Fibroblast of upper back skin (primary cell): ENCODE data around the gene CDH12.
"Not testable (repeated sequence)": the region's sequence is repeated elsewhere in the genome, so short reads cannot be mapped to it uniquely, and the experiment has no call there.

Experiments
- DNase-seq: peaks from one replicate; pipeline ENCODE4 v3.0.0-alpha.2; 2013

CDH12 gene

DNA sequence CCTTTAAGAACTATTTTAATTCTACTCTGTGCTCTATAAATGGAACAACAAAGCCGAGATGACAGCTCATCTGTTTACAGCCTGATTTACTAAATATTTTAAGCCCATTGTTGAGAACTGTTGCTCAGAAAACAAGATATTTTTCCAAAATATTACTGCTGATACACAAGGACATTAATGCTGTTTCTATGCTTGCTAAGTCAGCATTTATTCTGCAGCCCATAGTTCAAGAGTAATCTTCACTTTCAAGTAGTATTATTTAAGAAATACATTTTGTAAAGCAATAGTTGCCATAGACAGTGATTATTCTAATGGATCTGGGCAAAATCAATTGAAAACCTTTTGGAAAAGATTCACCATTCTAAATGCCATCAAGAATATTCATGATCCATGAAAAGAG is 208.3 kb downstream of the CDH12 start:
- no peak for DNase-seq

DNA sequence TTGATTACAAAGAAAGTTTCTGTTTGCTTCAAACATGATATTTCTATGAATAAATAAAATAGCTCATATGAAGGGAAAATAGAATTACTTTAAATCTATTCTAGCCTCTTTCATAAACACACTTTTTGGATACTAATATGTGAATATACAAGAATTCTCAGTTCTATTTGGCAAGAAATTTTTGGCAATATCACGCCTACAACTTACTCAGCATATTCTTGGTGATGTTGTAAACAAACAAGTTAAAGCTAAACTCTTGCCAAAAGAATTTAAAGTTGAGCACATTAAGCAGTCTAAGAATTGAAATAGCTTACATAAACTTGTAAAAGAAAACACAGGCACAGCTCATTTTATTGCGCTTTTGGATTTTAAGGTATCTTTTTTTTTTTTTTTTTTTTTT is 209.8 kb downstream of the CDH12 start:
- no peak for DNase-seq

- DNase-seq: no peak
These were observed 221.5 kb downstream of the CDH12 start for GRCh38 chr5:22631683-22632082.

GRCh38 chr5:22627029-22627428 is 226.1 kb downstream of the CDH12 start:
- DNase-seq: no peak

- no peak for DNase-seq
These were observed 227.7 kb downstream of the CDH12 start for GRCh38 chr5:22625451-22625850.

DNA sequence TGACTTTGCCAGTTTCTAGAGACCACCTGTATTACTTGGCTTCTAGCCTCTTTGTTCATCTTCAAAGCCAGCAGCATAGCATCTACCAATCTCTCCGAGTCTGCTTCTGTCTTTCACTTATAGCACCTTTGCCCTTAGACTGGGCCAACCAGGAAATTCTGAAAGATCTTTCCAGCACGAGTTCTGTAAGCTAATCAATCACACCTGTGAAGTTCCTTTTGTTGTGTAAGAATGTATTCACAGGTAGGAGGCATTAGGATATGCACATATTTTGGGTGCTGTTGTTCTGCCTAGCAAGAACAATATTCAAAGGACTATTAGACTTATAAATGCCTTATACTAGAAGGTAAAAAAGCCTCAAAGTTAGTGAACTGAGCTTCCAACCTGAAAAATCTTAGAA is 232.1 kb downstream of the CDH12 start:
- DNase-seq: no peak

DNA sequence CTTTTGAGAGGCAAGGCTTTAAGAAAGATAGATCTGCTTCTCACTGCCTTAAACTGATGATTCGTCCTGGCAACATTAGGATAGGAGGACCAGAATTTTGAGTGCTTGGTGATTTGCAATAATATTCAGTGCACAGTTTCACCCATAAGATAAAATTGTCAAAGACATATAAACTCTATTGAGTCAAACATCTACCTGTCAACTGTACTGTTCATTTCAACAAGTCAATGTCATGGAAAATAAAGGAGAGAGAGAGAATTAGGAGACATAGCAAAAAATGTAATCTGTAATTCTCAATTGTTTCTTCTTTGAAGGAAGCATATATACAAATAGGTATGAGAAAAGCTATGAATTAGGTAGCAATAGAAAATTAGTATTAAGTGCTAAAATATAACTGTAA is 237.2 kb downstream of the CDH12 start:
- DNase-seq: no peak

GRCh38 chr5:22614486-22615094 is 238.6 kb downstream of the CDH12 start:
- no peak for DNase-seq

DNA sequence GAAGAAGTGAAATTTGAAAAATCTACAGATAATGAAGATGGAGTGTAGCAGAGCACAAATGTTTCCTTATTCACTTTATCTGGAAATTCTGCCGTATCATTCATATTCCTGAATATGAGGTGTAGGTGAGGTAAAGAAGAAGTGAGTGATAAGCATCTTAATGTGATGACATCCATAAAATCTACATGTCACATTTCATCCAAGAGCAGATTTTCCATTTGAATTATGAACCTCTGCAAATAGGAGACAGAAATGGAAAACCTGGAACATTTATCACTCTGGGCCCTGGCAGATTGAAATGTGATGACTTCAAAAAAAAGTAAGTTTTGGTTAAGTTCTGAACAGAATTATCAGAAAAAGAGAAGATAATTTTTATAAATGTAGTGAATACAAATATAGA is 240.2 kb downstream of the CDH12 start:
- DNase-seq: no peak

DNA sequence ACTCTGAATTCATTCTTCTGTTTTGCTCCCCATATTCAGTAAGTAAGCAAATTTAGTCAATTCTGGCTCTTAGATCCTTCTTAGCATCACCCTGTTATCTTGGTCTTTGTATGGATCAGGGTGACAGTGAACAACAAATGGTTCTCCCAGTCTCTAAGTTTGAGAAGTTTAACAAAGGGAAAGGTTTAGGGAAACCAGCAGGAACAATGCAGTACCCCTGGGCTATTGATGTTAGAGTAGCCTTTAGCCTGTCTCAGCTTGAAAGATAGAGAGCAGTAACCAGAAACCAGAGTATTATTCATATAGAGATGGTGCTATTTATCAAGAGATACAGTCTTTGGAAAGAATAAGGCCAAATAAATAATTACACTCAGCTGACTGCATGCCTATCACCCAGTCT is 241.8 kb downstream of the CDH12 start:
- DNase-seq: no peak

DNA sequence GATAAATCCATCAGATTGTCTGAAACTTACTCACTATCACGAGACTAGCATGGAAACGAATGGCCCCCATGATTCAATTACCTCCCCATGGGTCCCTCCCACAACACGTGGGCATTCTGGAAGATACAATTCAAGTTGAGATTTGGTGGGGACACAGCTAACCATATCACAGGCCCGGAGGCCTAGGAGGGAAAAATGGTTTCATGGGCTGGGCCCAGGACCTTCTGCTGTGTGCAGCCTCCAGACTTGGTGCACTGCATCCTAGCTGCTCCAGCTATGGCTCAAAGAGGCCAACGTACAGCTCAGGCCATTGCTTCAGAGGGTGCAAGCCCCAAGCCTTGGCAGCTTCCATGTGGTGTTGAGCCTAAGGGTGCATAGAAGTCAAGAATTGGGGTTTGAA is 245.6 kb downstream of the CDH12 start:
- DNase-seq: not testable (repeated sequence)

DNA sequence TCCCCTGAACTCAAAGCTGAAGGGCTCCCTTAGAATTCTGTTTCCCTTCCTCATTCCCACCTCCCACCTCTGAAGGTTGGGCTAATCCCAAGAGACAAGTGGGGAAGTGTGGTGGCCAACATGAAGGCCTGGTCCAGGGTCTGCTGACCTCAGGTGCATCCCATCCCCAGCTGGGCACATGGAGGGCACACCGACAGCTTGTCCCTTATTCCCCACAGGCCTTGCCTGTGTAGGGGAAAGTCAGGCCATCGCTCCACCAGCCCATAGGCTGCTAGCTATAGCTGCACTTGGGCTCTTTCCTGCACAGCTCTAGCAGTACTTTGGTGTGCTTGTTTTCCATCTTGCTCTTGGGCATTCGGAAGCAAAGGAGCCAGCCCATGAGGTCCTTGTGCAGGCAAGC is 247.7 kb downstream of the CDH12 start:
- no peak for DNase-seq

GRCh38 chr5:22604711-22605110 is 248.4 kb downstream of the CDH12 start:
- no peak for DNase-seq

- peak; percentile 54 for DNase-seq
These were observed 254.3 kb downstream of the CDH12 start for GRCh38 chr5:22598796-22599195.

- peak; percentile 93 for DNase-seq
These were observed 256.7 kb downstream of the CDH12 start for GRCh38 chr5:22596404-22596970.

DNA sequence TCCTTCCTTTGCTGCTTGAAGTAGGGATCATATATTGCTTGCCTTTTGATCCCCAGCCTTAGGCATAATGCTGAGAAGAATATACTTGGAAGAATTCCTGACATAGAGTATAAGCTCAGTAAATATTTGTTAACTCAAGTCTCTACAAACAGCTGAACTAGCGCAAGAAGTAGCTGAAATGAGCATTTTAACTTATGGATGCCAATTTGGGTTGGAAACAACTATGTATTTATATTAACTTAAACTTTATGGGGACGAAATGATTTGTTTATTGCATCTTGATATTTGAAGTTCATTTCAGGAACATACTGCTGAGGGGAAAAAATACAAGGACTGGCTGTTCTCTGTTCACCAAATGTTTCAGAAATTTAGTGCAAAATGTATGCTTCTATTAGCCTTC is 258.7 kb downstream of the CDH12 start:
- DNase-seq: no peak

- DNase-seq: no peak
These were observed 259.6 kb downstream of the CDH12 start for GRCh38 chr5:22593592-22593991.

DNA sequence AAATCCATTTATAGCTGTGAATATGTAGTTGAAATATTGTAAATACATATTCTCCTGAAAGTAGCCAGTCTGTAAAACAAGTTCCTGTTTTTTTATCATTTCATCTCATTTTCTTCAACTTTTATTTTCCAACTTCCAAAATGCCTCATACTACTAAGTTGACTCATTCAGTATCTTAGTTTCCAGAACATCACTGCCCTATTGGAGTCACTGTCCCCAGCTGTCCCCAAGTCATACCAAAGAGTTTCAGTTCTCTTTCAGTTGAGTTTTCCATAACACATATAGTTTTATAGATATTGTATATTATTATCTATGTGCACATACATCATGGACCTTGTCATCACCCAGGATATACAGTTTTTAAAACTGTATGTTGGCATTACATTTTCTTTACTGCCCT is 261.7 kb downstream of the CDH12 start:
- no peak for DNase-seq

GRCh38 chr5:22590677-22591268 is 262.4 kb downstream of the CDH12 start:
- DNase-seq: no peak

- DNase-seq: peak; percentile 31
These were observed 275.4 kb downstream of the CDH12 start for GRCh38 chr5:22577711-22578110.

DNA sequence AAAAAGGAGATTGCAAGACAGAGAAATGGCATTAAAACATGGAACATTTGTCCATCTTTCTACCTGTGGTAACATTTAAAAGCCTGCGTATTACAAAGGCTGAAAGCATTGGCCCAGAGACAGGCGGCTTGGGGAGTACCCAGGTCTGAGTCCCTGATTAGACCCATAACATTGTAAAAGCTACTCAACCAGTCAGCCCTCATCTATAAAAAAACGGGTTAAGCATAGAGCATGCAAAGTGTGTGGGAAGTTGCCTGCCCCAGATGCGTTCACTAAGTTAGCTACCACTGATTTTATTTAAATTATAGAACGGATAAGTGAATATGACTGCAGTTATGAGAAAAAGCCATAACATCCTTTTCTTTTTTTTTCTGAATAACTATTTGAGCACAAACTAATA is 276.1 kb downstream of the CDH12 start:
- no peak for DNase-seq

DNA sequence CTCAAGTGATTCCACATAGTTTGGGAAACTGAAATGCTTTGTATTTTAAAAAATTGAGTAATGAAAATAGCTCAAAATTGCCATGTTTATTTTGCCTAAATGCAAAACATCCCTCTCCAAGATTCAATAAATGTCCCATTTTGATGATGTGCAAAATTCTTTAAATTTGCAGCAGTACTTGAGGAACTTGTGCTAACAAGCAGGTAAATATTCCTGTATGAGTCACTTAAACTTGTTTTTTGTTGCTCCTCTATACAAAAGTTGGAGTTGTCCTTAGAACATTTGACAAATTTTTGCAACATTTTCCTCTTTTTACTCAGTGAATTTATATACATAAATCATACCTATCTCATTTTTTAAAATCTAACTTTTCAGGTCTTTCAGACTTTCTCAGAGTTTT is 280.2 kb downstream of the CDH12 start:
- DNase-seq: no peak

- peak; percentile 43 for DNase-seq
These were observed 285.2 kb downstream of the CDH12 start for GRCh38 chr5:22567983-22568382.

DNA sequence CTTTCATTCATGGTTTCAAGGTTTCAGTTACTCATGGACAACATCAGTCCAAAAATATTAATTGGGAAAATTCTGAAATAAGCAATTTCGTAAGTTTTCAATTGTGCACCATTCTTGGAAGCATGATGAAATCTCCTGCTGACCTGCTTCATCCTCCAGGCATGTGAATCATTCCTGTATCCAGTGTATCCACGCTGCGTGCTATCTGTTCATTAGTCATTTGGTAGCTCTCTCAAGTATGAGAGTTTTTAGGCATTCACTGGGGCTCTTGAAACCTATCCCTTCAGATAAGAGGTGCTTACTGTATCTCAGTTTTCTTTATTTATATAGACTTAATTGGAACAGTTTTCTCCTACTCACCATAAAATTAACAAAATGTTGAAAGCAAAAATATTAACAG is 293.0 kb downstream of the CDH12 start:
- peak; percentile 92 for DNase-seq

- no peak for DNase-seq
These were observed 295.9 kb downstream of the CDH12 start for GRCh38 chr5:22557251-22557650.
